HG03439 (cell line): ENCODE measurements around the gene NECTIN2.
"Not testable (repeated sequence)": the region's sequence is repeated elsewhere in the genome, so short reads cannot be mapped to it uniquely, and the experiment has no call there.

ENCODE experiments used
- ATAC-seq: cut with Tn5 transposase; IDR thresholded peaks from one replicate; pipeline ENCODE4 v1.9.1; 2021; ENCODE audit warnings: mild to moderate bottlenecking, moderate library complexity; ENCODE audit not compliant: unreplicated experiment

The NECTIN2 gene

DNA sequence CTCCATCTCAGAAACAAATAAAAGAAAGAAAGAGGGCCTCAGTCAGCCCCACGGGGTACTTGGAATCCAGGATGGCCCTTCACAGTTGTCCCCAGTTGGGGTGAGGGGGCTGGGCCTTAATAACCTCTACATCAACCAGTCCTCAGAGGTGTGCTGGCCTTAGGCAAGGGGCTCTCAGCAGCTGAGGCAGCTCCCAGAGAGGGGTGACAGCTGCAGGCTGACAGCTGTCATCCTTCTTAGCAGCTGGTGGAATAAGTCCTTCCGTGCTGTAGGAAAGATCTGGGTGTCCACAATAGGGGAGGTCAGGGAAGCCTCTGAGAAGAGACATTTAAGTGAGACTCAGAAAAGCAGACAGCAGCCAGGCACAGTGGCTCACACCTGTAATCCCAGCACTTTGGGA is 29.8 kb upstream of the NECTIN2 start:
- ATAC-seq: no peak

DNA sequence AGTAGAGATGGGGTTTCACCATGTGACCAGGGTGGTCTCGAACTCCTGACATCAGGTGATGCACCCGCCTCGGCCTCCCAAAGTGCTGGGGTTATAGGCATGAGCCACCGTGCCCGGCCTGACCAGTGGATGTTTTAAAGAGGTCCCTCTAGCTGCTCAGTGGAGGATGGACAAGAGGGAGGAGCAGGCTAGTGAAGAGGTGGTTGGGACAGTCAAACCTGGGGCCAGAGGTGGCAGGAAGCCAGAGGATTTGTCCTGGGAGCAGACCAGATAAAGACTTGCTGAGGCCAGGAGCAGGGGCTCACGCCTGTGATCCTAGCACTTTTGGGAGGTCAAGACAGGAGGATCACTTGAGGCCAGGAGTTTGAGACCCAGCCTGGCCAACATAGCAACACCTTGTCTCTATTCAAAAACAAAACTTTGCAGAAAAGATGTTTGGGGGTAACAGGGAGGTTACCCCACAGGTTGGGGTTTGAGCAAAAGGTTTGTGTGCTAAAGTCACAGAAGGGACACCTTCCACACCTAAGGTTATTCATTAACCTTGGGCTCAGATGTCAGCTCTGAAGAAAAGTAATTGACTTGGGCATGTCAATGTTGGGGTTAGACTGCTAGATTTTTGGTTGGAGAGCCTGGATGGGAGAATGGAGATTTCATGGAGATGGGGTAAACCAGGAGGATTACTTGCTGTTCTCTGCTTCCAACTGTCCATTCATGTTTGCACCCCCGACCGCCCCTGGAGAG is 28.2 kb upstream of the NECTIN2 start:
- no peak for ATAC-seq

DNA sequence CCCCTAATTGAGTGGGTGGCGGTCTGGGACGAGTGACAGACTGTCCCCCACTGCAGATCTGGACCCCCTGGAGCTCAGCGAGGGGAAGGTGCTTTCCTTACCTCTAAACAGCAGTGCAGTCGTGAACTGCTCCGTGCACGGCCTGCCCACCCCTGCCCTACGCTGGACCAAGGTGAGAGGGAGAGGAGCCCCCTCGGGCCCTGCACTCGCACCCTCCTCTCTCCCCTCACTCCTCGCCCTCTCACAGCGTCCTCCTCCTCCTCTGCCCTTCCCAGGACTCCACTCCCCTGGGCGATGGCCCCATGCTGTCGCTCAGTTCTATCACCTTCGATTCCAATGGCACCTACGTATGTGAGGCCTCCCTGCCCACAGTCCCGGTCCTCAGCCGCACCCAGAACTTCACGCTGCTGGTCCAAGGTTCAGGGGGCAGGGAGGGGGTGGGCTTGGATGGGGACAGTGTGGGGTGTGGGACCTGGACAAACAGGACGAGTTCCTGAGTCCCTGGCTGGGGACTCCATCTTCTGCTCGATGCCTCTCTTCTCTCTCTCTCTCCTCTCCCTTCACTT is 27.5 kb upstream of the NECTIN2 start:
- ATAC-seq: no peak

DNA sequence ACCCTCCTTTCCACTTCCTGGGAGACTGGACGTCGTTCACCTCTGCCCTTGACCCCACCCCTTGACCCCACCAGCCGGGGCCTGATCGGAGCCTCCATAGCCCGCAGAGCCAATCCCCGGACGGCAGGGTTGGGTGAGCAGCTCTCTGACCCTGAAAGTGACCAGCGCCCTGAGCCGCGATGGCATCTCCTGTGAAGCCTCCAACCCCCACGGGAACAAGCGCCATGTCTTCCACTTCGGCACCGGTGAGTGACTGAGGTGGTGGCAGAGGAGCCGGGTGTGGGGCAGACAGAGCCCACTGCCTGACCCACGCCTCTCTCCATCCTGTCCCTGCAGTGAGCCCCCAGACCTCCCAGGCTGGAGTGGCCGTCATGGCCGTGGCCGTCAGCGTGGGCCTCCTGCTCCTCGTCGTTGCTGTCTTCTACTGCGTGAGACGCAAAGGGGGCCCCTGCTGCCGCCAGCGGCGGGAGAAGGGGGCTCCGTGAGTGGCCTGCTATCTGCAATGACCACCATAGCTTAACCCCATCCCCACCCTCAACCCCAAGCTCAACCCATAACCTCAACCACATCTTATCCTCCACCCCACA is 26.8 kb upstream of the NECTIN2 start:
- ATAC-seq: no peak

DNA sequence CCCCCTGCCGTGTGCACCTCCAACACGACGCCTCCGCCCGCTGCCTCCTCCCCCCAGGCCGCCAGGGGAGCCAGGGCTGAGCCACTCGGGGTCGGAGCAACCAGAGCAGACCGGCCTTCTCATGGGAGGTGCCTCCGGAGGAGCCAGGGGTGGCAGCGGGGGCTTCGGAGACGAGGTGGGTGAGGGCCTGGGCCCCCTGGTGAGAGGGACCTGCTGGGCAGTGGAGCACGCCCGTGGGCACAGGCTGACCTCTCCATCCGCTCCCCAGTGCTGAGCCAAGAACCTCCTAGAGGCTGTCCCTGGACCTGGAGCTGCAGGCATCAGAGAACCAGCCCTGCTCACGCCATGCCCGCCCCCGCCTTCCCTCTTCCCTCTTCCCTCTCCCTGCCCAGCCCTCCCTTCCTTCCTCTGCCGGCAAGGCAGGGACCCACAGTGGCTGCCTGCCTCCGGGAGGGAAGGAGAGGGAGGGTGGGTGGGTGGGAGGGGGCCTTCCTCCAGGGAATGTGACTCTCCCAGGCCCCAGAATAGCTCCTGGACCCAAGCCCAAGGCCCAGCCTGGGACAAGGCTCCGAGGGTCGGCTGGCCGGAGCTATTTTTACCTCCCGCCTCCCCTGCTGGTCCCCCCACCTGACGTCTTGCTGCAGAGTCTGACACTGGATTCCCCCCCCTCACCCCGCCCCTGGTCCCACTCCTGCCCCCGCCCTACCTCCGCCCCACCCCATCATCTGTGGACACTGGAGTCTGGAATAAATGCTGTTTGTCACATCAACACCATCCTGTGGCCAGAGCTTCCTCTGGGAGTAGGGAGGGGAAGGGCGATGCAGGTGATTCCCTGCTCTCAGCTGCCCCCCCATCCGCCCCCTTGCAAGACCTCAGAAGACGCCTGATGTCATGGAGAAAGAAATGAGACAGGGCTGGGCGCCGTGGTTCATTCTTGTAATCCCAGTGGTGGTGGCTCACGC is 25.2 kb upstream of the NECTIN2 start:
- no peak for ATAC-seq

DNA sequence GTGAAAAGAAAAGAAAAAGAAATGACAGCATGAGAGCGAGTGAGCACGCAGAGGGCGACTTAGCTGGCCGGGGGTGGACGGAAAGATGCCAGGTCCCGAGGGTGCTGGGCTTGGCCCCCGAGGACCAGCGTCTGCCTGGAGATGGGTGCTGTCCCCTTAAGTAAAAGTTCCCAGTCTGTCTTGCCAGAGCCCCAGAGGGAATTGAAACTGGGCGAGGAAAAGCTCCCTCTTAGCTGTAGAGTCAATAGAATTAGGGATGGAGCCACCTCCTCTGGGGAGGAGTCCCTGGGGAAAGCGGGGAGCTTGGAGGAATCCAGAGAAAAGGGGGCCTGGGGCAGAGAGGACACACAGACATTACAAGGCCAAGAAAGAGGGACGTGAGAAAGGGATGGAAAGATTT is 23.9 kb upstream of the NECTIN2 start:
- ATAC-seq: no peak

DNA sequence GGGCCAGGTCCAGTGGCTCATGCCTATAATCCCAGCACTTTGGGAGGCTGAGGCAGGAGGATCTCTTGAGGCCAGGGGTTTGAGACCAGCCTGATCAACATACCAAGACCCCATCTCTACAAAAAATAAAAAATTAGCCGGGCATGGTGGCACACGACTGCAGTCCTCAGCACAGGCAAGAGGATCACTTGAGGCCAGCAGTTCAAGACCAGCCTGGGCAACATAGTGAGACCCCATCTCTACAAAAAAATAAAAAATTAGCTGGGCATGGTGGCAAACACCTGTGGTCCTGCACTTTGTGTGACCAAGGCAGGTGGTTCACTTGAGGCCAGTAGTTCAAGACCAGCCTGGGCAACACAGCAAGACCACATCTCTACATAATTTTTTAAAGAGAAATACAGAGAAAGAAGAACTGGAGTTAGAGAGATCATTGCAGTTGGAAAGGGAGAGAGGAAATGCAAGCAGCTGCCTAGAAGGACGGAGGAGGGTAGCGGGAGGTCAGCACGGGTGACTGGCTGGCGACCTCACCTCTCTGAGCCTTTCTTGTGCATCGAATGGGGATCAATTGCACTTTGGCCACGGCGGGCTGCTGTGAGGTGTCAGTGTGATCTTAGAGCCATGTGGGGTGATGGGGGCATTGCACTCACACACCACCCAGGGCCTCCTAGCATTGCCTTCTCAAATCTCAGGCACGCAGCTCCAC is 23.3 kb upstream of the NECTIN2 start:
- no peak for ATAC-seq

DNA sequence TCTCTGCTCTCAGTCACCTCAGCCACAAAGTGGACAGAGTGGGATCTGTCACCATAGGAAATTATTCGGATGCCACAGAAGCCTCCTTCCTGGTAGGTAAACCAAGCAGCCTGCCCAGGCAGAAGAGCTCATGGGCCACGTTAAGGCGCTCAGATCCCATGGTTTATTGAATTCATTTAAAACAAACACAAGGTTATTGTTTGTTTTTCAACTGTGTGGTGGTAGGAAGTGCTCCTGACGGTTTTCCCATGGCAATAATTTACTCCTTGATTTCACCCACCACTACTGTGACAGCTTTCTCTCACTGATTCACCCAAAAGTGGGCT is 22.8 kb upstream of the NECTIN2 start:
- ATAC-seq: no peak

DNA sequence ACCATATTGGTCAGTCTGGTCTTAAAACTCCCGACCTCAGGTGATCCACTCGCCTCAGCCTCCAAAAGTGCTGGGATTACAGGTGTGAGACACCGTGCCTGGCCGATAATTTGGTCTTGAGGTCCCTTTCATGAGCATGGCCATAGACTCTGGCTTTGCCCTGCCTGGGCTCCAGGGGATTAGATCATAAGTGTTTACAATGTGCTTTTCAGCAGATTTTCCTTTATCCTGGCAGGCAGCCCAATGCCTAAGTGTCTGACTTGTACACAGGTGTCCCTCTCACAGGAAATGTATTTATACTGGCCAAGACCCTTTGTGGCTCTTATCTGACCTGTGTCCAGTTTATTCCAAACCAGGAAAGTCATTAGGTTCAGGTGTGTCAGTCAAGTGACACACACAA is 21.3 kb upstream of the NECTIN2 start:
- no peak for ATAC-seq

DNA sequence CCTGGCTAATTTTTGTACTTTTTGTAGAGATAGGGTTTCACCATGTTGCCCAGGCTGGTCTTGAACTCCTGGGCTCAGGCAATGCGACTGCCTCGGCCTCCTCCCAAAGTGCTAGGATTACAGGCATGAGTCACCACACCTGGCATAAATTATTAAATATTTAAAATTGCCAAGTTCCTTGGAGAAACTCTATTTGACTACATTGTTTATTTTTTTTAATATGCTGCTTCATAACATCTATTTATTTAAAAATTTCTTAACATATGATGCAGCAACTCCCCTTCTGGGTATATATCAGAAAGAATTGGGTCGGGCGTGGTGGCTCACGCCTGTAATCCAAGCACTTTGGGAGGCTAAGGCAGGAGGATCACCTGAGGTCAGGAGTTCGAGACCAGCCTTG is 13.2 kb upstream of the NECTIN2 start:
- ATAC-seq: not testable (repeated sequence)

DNA sequence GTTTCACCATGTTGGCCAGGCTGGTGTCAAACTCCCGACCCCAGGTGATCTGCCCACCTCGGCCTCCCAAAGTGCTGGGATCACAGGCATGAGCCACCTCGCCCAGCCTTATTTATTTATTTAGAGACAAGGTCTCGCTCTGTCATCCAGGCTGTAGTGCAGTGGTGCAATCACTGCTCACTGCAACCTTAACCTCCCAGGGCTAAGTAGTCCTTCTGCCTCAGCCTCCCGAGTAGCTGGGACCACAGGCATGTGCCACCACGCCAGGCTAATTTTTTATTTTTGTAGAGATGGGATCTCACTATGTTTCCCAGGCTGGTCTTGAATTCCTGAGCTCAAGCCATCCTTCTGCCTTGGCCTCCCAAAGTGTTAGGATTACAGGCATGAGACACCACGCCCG is 11.7 kb upstream of the NECTIN2 start:
- ATAC-seq: not testable (repeated sequence)

DNA sequence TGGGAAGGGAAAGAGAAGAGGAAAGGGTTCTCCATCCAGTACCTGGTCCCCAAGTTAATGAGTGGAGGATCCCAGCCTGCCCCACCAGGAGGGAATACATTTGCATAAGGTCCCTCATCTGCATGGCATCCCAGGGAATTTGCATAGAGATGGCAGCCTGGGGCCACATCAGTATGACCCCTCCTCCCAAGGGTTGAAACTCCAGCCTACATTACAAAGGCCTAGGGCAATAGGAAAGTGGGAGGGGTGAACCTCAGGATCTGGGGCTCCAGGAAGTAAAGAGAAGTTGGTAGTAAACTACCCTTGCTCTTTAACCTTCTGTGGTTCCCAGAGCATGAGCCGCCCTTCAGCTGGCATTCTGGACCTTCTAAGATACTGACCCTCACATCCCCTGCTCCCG is 6.8 kb upstream of the NECTIN2 start:
- no peak for ATAC-seq

DNA sequence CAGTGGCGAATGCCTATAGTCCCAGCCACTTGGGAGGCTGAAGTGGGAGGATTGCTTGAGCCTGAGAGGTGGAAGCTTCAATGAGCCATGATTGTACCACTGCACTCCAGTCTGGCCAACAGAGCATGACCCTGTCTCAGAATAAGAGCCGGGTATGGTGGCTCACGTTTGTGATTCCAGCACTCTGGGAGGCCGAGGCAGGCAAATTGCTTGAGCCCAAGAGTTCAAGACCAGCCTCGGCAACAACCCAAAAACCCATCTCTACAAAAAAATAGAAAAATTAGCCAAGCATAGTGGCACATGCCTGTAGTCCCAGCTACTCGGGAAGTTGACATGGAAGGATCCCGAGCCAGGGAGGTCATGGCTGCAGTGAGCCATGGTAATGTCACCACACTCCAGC is 5.3 kb upstream of the NECTIN2 start:
- ATAC-seq: no peak

DNA sequence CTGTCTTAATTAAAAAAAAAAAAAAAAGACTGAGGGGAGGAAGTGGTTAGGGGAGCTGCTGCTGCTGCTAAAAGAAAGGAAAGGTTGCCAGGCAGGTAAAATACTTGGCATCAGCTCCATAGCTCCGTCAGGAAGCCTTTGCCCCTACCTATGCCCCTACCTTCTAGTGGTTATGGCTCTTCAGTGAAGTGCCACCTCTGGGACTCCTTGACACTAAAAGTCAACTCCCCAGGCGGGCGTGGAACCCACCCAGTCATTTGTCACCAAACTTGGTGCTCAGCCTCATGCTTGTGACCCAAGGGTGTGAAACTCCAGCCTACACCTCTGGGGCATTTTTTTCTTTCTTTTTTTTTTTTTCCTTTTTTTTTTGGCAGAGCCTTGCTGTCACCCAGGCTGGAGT is 4.9 kb upstream of the NECTIN2 start:
- ATAC-seq: no peak

DNA sequence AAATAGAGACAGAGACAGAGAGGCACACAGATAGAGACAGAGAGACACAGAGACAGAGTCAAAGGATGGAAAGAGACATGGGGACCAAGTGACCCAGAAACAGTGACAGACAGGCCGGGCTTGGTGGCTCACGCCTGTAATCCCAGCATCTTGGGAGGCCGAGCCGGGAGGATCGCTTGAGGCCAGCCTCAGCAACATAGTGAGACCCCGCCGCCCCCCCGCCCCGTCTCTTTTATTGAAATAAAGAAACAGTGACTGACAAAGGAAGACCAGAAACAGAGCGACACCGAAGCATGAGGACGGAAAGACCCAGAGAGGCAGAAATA is 848 bp upstream of the NECTIN2 start:
- ATAC-seq: no peak

DNA sequence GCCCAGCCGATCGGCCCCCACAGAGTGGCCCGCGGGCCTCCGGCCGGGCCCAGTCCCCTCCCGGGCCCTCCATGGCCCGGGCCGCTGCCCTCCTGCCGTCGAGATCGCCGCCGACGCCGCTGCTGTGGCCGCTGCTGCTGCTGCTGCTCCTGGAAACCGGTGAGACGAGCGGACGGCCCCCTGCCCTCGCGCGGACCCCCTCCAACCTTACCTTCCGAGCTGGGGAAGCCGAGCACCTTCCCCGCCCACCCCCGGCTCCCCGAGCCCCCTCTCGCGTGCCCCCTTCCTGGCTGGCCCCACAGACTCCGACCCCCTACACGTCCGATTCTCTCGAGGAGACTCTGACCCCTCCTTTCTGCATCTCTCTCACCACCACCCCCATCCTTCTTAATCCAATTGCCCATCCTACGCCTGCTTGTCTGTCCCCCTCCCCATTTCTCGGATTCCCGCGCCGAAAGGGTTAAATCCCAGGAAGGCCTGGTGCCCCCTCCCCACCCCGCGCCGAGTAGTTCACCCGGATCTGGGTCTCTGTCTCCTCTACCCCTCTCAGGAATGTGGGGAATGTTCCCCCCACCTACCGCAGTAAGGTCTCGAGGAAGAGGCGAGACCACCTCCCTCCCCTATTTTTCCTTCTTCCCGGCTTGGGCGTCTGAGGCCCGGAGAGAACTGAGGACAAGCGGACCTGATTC is 502 bp downstream of the NECTIN2 start:
- ATAC-seq: no peak

DNA sequence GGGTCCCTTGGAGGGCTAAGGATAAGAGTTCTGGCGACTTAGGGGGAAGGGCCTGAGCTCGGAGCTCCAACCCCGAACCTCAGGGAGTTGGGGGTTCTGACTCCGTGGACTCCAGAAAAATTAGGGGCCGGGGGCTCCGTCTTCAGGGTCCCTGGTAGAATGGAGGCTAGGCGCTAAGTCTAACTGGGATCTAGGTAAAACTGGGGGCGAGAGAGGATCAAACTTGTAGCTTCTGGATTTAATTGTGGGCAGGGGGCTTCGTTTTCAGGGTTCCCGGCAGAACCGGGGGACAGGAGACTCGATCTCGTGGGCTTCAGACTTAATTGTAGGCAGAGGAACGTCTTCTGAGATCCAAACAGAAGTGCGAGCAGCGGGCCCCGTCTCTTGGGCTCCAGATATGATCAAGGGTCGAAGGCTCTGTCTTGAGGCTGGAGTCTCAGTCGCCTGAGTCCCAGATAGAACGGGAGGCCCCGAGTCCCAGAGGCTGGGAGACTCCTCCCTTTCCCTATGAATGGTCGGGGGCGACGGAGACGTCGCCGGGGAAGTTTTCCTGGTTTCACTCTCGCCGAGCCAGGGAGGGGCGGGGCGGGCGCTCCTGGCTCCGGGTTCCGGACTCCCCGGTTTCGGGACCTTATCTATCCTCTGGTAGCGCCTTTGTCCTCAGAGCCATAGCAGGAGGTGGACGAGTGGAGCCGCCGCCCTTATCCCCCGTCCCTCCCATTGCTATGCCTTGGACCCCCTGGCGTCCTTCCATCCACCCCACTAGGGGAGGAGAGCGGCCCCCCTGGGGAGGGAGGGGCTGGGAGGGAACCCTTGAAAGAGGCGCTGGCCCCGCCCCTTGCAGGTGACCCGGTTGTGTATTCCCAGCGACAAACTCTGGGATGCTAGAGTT is 1.3 kb downstream of the NECTIN2 start:
- ATAC-seq: no peak

DNA sequence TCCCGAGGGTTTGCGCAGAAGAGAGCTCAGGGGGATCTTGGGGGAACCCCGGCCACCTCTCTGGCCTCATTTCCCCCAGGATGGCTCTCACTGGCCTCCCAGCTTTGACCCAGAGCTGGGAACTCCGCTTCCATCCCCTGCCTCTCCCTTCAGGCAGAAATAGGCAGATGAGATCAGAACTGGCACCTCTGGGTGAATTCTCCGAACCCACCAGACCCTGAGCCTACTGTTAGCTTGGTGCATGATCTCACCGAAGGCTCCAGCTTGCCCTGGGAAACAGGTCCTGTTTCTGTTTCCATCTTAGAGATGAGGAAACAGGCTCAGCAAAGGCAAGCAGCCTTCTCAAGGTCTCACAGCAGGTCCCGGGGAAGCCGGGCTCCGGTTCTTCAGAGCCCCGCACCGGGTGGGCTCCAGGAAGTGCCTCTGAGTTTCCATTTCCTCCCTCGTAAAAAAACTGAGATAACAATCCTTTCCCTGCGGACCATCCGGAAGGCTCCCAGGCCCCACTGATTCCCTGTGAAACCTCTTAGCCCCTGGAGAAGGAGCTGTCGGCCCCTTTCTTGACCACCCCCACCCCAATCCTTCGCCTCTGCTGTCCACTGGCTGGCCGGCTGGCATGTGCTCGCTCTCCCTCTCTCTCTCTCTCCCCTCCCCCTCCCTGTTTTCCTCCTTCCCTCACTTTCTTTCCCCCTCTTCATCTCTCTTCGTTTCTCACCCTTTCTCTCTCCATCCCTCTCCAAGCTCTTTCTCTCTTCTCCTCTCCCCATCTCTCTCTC is 2.1 kb downstream of the NECTIN2 start:
- ATAC-seq: no peak
